ENCODE results near the gene TAF11L13.
"Not testable (repeated sequence)": the region's sequence is repeated elsewhere in the genome, so short reads cannot be mapped to it uniquely, and the experiment has no call there.

DNA sequence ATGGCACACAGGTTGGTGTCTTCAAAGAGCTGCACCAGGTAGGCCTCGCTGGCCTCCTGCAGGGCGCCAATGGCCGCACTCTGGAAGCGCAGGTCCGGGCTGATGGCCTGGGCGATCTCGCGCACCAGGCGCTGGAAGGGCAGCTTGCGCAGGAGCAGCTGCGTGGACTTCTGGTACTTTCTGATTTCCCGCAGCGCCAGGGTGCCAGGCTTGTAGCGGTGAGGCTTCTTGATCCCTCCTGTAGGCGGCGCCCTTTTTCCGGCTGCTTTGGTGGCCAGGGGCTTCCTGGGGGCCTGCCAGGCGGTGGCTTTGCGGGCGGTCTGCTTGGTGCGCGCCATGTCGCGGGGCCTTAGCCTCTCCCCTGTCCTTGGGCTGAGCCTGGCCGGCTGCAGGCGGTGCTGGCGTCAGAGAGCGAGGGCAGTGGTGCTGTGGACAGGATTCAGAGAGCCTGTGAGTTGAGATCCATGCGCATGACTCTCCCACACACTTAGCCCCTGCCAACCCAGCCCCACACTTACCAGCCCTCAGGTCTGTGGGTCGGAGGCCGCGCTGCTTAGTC is 23.4 kb downstream of the TAF11L13 start:
- TF ChIP-seq POLR2A (IDR thresholded peaks at IDR 0.05); POLR2AphosphoS5 (IDR thresholded peaks at IDR 0.05; ENCODE audit: insufficient read depth in 1 of 2, low read depth in 1 of 2): not testable (repeated sequence)
- TF ChIP-seq, protein P1, sequence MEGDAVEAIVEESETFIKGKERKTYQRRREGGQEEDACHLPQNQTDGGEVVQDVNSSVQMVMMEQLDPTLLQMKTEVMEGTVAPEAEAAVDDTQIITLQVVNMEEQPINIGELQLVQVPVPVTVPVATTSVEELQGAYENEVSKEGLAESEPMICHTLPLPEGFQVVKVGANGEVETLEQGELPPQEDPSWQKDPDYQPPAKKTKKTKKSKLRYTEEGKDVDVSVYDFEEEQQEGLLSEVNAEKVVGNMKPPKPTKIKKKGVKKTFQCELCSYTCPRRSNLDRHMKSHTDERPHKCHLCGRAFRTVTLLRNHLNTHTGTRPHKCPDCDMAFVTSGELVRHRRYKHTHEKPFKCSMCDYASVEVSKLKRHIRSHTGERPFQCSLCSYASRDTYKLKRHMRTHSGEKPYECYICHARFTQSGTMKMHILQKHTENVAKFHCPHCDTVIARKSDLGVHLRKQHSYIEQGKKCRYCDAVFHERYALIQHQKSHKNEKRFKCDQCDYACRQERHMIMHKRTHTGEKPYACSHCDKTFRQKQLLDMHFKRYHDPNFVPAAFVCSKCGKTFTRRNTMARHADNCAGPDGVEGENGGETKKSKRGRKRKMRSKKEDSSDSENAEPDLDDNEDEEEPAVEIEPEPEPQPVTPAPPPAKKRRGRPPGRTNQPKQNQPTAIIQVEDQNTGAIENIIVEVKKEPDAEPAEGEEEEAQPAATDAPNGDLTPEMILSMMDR (IDR thresholded peaks at IDR 0.05), result not testable (repeated sequence)
